Ovary (tissue), 9 donors: Measurements from ENCODE around the gene KCNK7. TPM values are rescaled to one million over a fixed set of nuclear protein-coding genes. Genes with fewer than 3 reads are reported as not detected.

Experiments used
- DNase-seq, 5 donors: peaks; one replicate each; pipeline ENCODE4 v3.0.0-alpha.2; 2019 to 2020
- H3K27ac ChIP-seq, 2 donors: fragments of 200-600 bp; one replicate each; pipeline versions ENCODE4 v1.5.1 to v1.8.0; 2019 to 2022
- H3K27me3 ChIP-seq: fragments of 200-600 bp; one replicate; pipeline ENCODE4 v1.8.0; 2022
- H3K36me3 ChIP-seq: fragments of 200-600 bp; sonication (generic); one replicate; pipeline ENCODE4 v1.5.1; 2019
- H3K4me1 ChIP-seq: one replicate; pipeline ENCODE4 v1.8.1; 2013; ENCODE audit warnings: mild to moderate bottlenecking, moderate library complexity; ENCODE audit not compliant: insufficient read depth
- H3K4me3 ChIP-seq: fragments of 200-600 bp; sonication (generic); one replicate; pipeline ENCODE4 v1.5.1; 2017
- H3K9me3 ChIP-seq, 2 donors: fragments of 200-600 bp in 1 of 2; sonication (generic) in 1 of 2; one replicate each; pipeline versions ENCODE4 v1.5.1 to v1.8.1; 2013 to 2019; ENCODE audit warnings: mild to moderate bottlenecking in 1 of 2, moderate library complexity in 1 of 2
- CTCF ChIP-seq, 3 donors: fragments of 450-650 bp in 2 of 3; fragments of 200-600 bp in 1 of 3; IDR thresholded peaks; one replicate each; pipeline versions ENCODE4 v1.5.1 to v1.8.0; 2016 to 2022; ENCODE audit warnings: antibody characterized with exemption in 3 of 3, mild to moderate bottlenecking in 1 of 3
- EP300 ChIP-seq: sonication (generic); formaldehyde crosslinking; IDR thresholded peaks from one replicate; pipeline ENCODE4 v1.6.1; 2017; ENCODE audit warnings: antibody characterized with exemption
- POLR2A ChIP-seq: fragments of 450-650 bp; IDR thresholded peaks from one replicate; pipeline ENCODE4 v1.6.1; 2017; ENCODE audit warnings: antibody characterized with exemption, mild to moderate bottlenecking, moderate library complexity
- WGBS, 3 donors: extraction: QIAGEN DNeasy Blood & Tissue Kit in 1 of 3; methylation state at CpG; one replicate each; pipeline versions ENCODE4 v1.1.5 to v1.1.7; 2013 to 2017; 5-methylcytosine and 5-hydroxymethylcytosine counted together
- intact Hi-C, 4 donors: fragments of 100-400 bp; cut with DNase I; formaldehyde crosslinking; loops; one replicate each; pipeline versions ENCODE4 v1.11.0 to v1.15.1; 2022 to 2023
- polyA plus RNA-seq, 2 donors: library from polyadenylated mRNA; stranded (reverse); fragments of 200-250 nt in 1 of 2; fragments of 350-450 nt in 1 of 2; fragmentation: Illumina TruSeq in 1 of 2; extraction: RNeasy Lipid Tissue Mini Kit (QIAGEN cat#74804) in 1 of 2; gene quantifications; one replicate each; pipeline ENCODE4 v1.2.3, GENCODE V29; 2013 to 2014
- total RNA-seq, 7 donors: library from RNA; depleted of rRNA in 2 of 7; stranded (reverse); fragments of >200 nt in 2 of 7; fragmentation: NEBNext Ultra II Directional in 3 of 7; extraction: Animal tissue kit (Norgen Biotek cat#: 25700) in 3 of 7; gene quantifications; one replicate each; pipeline versions ENCODE4 v1.1.0 to v1.2.4, GENCODE V29; 2016 to 2023
- donor health status: DM: no; HTN: no; CAD: no; lungs with moderate emphysema.
- donor health status: DM: no; HTN: no; CAD: no.
- donor health status: Bipolar disorder and iron deficiency.
- donor health status: DM: yes; HTN: yes; CAD: no.
- donor health status: DM: no; HTN: no; CAD: no.
- donor health status: DM: yes; HTN: yes; CAD: no.

Gene KCNK7
- total and polyA plus RNA-seq, 9 donors, result 0.65 to 4.0 (median 1.2) TPM; not detected in 1

- Histone ChIP-seq H3K4me3 (peak within 1 kb of the TSS; percentile 47), H3K27ac (peak within 1 kb of the TSS; percentile 59 to 85), H3K9me3 (no peaks in the 10 kb centered on the region), H3K27me3 (no peaks in the 10 kb centered on the region), H3K36me3 (no peaks in the 10 kb centered on the region), H3K4me1 (peaks cover 6% of the 10 kb centered on the region)
- peak; percentile 79 to 88 (median 83) for DNase-seq
- TF ChIP-seq CTCF (IDR thresholded peaks at IDR 0.05), result peak in 2 of 3 donors; percentile 39 to 41
- peak; percentile 59 for TF ChIP-seq POLR2A
- no peak for TF ChIP-seq EP300
- intact Hi-C loops, result loop anchor here in 1 of 4 donors (10.0 kb wide), 1 partner anchor 67 kb away; no protein-coding TSS in a partner anchor
- 4 to 7% (median 7%) methylated on average over 24 to 46 of the region's 46 CpGs for WGBS, 3 donors
Measured at GRCh38 chr11:65637794-65638419, 42.3 kb upstream of the KCNK7 start, which contains the start of gene SIPA1. TSS of gene SIPA1 (plus strand) at chr11:65638101. CDS start at chr11:65640922, 2,821 bp downstream.

- H3K4me1 ChIP-seq, result peaks cover 6% of the 10 kb centered on the region
- H3K27me3 ChIP-seq, result no peaks in the 10 kb centered on the region
- intact Hi-C loops, result loop anchor here in 1 of 4 donors (10.0 kb wide), 1 partner anchor 68 kb away; no protein-coding TSS in a partner anchor
- no peaks in the 10 kb centered on the region for H3K9me3 ChIP-seq
- 77 to 83% (median 82%) methylated on average over 3 of the region's 3 CpGs for WGBS, 3 donors
- H3K4me3 ChIP-seq, result no peak overlapping the region
- TF ChIP-seq POLR2A, result no peak
- TF ChIP-seq CTCF (IDR thresholded peaks at IDR 0.05), result no peak
- TF ChIP-seq EP300, result no peak
- H3K36me3 ChIP-seq, result no peaks in the 10 kb centered on the region
- H3K27ac ChIP-seq, result peak overlapping the region in 1 of 2 donors; percentile 85
- no peak for DNase-seq
Measured at GRCh38 chr11:65637032-65637557, 41.5 kb upstream of the KCNK7 start.

GRCh38 chr11:65636108-65637031 lies 40.8 kb upstream of the KCNK7 start:
- no peak for DNase-seq
- 86 to 91% (median 88%) methylated on average over 20 to 28 of the region's 28 CpGs for WGBS, 3 donors
- H3K4me3 ChIP-seq, result no peak overlapping the region
- intact Hi-C loops, result loop anchor here in 1 of 4 donors (10.0 kb wide), 1 partner anchor 68 kb away; no protein-coding TSS in a partner anchor
- H3K4me1 ChIP-seq, result peaks cover 6% of the 10 kb centered on the region
- H3K27me3 ChIP-seq, result no peaks in the 10 kb centered on the region
- H3K27ac ChIP-seq, result no peak overlapping the region
- H3K36me3 ChIP-seq, result no peaks in the 10 kb centered on the region
- H3K9me3 ChIP-seq, result no peaks in the 10 kb centered on the region
- TF ChIP-seq CTCF (IDR thresholded peaks at IDR 0.05), result no peak
- TF ChIP-seq POLR2A, result no peak
